Stimulated activated CD4-positive, alpha-beta T cell treated with anti-CD3 and anti-CD28 coated beads, Interleukin-1b, Interleukin-23, amount 100 ng/mL, for 48 hours (primary cell): ENCODE data around the gene OTUB2.
A peak's percentile ranks its signal among the peaks of the same experiment; 100 is the strongest.

ENCODE experiments used
- DNase-seq: peaks from one replicate; pipeline ENCODE4 v3.0.0-alpha.2; 2020

The OTUB2 gene

DNA sequence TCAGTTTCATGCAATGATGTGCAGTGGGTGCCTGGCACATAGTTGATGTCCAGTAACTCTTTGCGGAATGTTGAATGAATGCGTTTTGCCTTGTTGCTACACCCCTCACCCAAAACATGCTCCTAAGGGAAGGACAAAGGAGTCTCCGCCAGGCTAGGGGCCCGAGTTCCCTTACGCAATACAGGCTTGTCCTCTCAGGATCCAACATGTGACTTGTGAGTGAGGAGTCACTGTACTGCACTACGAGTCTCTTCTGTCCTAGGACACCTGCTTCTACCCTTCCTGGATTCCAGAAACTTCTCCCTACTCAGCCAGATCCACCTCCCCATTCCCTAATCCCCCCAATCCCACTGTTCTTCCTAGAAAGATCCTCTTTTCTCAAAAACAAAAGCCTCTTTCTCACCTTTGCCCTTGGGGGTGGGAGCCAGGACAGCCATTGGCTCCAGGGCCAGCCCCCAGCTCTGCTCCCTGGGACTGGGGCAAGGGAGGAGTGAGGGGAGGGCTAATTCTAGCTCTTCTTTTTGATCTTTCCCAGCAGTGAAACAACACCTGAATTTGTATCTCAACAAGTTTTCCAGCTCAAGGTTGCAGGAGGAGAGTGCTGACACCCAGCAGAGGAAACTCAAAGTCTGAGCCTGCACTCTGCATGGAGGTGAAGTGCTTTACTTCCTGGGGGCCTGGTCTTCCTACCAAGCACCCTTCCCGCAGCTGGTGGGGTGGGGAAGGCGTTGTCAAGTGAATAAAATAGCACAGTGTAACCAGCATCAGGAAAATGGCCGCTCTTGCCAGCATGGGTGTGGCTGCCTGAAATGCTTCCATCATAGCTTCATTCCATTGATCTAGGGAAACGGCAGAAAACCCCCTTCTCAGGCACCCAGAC is 3.4 kb upstream of the OTUB2 start:
- no peak for DNase-seq

DNA sequence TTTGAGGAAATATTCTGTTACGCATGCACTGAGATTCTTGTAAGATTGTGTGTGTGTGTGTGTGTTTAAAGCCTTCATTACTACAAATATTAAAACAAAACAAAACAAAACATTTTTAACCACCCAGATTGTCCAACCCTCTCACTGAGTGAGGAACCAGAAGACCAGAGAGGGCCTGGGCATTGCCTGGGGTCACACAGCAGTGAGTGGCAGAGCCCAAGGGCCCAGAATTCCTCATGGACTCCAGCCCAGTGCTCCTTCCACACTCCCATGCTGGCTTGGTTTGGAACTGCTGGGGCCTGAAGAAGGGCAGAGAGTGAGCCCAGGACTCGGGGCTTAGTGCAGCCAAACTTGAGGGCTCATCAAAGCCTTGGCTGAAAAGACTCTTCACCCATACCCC is 1.6 kb upstream of the OTUB2 start:
- no peak for DNase-seq

DNA sequence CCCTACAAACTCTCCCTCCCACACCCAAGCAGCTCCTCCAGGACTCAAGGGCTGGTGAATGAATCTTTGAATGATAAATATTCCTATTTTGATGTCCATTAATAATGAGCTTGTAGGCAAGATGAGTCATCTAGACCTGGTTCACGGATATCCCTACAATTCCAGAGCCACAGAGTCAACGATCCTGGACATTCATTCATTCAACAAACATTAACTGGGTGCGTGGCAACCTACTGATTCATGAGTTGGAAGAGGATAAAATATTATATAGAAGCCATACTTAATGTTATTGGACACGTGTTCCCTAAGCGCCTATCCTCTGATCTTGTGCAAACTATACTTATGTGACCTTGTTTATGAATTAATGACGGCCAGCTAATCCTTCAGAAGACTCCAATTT is 420 bp upstream of the OTUB2 start:
- DNase-seq: no peak

DNA sequence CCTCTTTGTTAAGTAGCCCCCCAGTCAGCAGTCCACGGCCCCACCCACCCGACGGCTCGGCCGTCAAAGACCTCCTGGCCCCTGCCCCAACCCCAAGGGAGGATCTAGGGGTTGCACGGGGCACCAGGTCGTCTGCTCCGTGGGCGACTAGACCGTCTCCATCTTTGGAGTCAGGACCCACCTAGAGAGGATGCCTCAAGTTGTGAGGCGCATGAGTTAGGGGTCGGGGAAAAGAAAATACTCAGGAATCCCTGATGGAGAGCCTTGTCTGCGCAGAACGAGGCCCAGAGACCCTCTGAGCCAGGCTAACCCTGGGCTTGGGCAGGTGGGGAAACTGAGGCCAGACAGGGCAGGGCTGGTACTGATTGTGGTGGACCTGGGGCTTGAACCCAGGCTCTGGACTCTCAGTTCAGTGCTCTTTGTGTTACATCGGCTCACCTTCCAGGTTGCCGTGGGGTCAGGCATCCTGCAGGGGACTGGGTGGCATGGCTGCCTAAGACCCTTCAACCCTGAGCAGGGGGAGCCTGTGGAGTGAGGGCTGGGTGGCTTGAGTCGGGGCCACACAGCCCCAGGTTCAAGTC is 839 bp downstream of the OTUB2 start:
- DNase-seq: no peak

DNA sequence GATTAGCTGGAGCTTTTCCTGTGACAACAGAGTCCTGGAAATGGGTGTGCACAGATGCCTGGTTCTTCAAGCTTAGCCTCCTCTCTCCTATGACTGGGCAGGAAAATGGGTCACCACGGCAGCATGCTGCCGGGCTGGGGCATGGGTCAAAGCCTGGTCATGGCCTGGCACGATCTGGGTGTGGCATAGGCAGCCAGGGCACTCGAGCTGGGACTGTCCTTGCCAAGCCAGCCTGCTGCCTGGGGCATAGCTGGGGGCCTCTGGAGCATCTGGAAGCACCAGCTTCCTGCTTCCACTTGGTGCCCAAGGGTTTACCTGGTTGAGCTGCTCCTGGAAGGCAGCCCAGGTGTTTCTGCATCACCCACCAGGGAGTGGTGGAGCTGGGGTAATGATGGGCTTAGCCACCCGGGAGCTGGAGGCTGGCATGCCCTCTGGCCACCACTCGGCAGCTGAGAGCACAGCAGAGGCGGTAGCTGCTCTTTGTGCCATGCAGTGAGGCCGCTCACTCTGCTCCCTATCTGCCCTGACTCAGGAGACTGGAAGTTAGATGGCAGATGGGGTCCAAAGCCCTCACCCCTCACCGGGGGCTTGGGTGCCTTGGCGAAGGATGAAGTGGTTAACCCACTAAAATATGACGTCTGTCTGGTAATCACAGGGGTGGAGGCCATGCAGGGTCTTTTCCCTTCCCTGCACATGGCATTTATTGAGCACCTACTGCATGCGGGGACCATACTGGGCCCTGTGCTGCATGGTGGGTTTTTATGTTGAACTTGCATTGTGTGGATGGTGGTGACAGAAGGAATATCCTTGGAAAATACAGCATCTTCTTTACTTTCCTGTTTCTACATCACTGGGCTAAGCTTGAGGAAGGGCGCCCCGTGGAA is 1.7 kb downstream of the OTUB2 start:
- DNase-seq: no peak

DNA sequence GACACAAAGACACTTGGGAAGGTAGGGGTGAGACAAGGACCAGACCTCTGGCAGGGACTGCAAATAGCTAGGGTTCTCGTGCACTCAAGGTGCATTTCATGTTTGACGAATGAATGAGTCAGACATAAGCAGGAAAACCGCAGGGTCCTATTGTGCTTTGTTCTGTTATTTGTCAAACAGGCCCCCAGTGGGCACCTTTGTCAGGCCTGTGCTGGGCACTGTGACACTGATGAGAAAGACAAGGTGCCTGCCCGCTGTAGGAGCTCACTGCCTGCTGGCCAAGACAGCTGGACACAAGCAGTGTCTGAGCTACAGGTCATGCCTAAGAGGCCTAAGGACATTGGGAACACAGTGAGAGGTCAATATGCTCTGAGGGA is 2.3 kb downstream of the OTUB2 start:
- no peak for DNase-seq

DNA sequence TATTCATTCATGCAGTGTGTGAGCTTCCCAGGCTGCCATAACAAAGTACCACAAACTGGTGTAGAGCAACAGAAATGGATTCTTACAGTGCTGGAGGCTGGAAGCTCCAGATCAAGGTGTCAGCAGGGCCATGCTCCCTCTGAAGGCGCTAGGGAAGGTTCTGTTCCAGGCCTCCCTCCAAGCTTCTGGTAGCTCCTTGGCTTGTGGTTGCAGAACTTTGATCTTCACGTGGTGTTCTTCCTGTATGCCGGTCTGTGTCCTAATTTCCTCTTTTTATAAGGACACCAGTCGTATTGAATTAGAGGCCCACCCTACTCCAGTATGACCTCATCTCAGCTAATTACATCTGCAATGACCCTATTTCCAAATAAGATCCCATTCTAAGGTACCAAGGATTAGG is 3.1 kb downstream of the OTUB2 start:
- no peak for DNase-seq

DNA sequence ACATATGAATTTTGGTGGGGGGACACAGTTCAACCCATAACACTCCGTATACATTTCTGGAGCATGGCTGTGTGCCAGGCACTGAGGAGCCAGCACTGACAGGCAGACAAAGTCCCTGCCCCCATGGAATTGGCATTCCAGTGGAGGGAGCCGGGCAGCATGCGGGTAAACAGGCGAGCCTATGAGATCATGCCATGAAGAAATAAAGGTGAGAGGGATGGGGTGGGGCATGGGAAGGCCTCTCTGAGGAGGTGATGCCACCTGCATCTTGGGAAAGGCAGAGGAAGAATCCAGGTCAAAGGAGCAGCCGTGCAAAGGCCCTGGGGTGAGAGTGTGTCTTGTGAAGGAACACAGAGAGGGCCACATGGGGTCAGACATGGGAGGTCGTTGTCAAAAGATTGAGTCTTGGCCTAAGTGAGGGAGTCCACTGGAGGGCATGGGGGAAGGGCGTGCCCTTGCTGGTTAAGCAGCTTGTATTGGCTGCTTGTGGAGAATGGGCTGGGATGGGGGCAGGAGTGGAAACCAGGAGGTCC is 3.6 kb downstream of the OTUB2 start:
- no peak for DNase-seq

DNA sequence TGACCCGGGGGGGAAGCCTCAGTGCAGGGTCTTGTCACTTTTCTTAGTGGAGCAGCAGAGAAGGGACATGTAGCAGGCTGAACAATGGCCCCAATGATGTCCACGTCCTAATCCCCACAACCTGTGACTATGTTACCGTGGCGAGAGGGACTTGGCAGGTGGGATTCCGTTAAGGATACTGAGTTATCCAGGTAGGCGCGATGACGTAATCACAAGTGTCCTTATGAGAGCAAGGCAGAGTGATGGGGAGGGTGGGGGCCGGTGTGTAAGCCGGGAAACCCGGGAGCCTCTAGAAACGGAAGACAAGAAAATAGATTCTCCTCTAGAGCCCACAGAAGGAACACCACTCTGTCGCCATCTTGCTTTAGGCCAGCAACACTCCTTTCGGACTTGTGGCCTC is 4.4 kb downstream of the OTUB2 start:
- no peak for DNase-seq

DNA sequence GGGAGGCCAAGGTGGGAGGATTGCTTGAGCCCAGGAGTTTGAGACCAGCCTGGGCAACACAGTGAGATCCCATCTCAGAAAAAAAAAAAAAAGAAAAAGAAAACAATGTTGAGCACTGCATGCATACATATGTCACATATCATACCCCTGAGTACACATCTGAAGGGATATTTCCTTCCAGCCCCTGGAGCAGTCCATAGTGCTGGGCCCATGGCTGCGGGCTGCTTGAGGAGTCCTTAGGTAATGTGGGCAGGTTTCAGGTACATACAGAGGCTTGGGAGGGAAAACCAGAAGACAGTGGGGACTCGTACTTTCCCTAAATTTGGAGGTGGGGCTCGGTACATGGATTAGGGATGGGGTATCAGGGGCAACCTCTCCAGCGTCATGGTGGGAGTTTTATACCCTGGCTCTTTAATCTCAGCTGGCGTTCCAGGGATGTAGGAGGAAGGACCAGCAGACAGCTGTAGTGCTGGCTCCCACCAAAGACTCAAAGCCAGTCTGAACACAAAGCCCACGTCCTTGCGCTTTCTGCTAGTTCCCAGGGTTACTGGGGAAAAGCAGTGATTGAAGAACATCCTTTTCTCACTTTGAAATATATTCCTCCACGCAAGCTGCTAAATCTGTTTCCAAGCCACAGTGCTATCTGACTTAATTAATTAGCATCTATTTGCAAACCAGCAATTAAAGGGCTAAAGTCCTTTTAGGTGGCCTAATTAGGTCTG is 5.2 kb downstream of the OTUB2 start:
- DNase-seq: no peak

DNA sequence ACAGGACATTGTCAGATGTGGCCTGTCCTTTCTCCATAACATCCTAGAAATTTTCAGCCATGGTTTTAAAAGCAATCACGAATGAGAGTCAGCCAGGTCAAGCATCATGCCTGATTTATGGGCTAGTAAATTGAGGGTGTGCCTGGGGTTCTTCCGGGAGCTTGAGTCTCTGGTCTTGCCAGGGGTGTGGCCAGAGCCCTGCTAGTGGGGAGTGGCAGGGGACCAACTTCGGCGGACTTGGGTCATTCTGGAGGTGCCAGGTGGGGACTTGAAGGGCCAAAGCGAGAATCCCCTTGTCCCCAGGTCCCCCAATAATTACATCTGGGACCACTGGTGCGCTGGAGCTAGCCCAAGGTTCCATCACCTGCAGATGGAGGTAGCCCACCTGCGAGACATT is 5.7 kb downstream of the OTUB2 start:
- no peak for DNase-seq

DNA sequence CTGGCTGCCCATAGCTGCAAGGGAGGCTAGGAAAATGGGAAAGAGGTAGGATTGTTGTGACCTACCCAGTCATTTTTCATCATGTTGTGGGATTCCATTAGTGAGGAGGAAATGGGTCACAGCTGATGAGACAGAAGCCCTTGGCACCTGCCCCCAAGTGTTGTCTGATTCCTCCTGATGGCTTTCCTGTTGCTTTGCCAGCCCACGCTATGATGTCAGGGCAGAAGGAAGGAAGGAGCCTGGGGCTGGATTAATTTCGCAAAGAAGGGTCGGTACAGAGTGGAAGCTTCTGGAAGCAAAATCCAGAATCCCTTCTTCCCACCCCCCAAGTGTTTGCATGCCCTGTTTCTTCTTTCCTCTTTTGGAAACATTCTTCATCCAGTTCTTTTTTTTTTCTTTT is 8.7 kb downstream of the OTUB2 start:
- DNase-seq: no peak

DNA sequence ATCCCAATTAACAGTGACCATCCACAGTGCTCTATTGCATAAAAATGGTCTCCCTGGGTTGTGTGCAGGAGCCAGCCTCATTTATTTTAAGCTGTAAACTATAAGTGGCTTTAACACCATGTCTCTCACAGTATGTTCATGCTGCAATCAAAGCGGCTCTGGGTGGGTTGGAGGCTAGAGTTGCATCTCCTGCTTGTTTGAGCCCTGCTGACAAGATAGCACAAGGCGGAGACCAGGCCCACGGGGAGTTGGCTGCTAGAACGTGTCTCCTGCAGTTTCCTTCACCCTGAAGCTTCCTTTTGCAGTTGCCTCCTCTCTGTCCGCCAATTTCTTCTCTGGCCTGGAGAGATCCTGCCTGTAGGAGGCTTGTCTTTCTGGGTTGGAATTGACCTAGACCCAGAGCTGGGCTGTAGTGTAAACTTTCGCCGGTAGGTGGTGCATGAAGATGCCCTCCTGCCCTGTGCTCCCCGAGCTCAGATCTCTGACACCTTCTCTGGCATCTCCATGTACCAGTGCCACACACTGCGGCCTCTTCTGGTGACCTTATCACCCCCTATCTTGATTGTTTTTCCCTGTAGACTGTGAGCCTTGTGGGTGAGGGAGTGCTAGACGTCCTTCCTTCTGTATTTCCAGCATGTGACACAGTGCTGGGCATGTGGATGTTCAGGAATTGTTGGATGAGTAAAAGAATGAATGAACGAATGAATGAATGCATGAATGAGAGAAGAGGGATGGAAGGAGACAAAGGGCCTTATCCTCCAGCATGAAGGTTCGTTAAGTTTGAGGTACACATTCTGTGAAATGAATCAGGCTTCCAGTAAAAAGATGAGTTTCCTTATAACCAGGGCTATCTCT is 10.4 kb downstream of the OTUB2 start:
- peak; percentile 74 for DNase-seq

DNA sequence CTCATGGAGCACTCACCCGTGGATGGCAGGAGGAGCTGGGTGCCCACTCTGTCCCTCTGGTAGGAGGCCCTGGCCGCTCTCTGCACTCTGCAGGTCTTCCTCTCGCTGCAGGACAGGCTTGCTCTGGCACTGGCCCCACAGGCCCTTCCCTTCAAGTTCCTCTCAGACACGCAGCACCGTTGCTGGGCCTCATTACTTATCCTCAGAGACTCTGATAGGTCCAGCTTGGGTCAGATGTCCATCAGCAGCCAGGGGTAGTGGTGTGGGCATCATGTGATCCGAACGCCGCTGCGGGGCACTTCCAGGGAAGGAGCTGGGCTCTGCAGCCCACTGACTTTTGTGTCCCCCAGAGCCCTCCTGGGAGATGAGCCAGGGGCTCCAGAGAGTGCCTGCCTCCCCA is 11.8 kb downstream of the OTUB2 start:
- no peak for DNase-seq

DNA sequence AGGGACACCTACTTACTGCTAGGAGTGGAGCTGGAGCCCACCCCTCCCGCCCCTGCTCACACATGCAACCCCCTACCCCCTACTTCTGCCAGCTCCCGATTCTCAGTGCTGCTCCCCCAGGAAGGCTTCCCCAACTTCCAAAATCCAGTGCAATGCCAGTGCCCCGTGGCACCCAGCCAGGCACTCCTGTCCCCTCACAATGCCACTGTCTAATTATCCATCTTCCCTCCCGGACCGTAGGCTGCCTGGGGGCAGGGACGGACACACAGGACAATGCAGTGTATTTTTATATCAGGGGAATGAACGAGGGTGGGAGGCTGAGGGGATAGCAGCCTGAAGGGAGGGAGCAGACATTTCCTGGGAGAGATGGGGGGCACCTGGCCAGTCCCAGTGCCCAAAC is 12.4 kb downstream of the OTUB2 start:
- DNase-seq: no peak

DNA sequence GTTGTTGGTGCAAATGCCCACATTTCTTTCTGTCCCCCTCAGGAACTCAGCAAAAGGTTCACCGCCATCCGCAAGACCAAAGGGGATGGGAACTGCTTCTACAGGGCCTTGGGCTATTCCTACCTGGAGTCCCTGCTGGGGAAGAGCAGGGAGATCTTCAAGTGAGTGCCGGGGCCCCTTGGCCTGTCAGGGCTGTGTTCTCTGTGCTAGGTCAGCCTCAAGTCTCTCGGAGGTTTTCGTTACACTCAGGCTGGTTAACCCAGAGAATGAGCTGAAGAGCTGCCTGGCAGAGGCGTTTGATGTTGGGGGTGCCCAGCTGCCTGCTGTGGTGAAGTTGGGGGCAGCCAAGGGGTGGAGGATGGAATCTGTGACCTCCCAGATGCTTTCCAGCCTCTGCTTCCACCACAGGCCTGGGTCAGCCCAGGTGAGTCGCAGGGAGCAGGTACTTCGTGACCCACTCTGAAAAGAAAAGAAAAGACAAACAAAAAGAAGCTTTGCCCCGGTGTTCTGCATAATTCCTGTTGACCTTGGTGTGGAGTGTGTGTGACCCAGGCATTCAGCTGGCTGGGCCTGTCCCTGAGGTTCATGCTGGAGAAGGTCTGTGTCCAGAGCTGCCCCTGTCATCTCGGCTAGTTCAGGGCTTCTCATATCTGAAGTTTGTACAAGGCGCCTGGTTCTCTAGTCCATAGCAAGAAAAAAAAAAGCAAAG is 12.9 kb downstream of the OTUB2 start:
- no peak for DNase-seq

DNA sequence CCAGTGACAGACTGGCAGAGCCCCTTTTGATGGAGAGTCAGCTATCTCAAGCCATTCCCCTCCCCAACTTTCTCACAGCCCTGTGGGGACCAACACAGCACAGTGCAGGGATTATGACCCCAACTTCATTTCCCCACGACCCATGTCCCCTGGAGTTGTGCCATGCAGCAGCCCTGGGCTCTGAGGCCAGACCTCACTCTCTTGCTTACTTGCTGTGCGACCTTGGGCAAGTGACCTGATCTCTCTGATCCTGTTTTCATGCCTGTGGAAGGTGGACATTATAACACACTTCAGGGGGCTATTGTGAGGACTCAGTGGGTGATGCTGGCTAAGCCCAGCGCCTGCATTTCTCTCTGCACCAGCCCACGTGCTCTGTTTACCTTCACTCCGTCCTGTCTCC is 14.1 kb downstream of the OTUB2 start:
- DNase-seq: no peak

DNA sequence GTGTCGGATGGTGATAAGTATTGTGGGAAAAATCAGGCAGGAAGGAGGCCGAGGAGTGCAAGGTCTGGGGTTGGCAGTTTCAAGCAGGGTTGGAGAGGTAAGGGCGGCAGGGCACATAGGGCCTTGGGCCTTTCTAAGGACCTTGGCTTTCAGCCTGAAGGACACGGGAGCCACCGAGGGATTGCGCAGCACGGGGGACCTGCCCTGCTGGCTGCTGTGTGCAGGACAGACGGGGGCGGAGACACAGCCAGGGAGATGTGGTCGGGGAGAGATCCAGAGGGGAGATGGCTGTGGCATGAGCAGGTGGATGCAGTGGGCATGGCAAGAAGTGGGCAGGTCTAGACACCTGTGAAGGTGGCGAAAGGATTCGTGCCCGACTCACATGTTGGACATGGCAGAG is 14.7 kb downstream of the OTUB2 start:
- no peak for DNase-seq

DNA sequence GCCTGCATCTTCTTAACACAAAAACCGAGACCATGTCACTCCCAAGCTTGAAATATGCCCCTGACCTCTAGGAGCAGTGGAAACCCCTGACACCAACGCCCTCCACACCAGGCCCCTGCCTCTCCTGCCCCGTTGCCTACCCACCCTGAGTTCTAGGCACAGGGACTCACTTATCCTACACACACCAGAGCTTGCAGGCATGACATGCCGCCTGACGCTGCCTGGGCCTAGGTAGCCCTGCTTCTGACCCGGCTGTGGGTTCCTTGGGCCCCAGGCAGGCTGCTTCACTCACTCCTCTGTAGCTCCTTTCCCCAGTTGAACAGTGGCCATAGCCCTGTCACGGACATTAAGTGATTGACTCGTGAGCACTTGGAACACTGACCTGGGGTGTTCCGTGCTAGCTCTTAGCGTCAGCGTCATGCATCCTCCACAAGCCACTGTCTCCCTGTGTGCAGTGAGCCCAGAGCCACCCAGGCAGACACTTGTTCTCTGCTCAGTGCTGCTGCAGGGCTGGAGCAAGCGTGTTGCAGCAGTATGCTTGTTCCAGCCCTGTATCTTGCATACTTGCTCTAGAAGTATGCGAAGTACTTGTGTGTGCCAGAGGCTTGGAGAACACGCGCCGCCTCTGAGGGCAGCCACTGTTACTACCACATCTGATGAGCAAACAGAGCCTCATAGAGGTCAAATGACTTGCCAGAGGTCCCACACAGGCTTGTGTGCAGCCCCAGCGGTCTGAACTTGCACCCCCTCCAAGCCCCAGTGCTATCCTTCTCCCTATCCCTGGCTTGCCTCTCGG is 15.6 kb downstream of the OTUB2 start:
- no peak for DNase-seq

DNA sequence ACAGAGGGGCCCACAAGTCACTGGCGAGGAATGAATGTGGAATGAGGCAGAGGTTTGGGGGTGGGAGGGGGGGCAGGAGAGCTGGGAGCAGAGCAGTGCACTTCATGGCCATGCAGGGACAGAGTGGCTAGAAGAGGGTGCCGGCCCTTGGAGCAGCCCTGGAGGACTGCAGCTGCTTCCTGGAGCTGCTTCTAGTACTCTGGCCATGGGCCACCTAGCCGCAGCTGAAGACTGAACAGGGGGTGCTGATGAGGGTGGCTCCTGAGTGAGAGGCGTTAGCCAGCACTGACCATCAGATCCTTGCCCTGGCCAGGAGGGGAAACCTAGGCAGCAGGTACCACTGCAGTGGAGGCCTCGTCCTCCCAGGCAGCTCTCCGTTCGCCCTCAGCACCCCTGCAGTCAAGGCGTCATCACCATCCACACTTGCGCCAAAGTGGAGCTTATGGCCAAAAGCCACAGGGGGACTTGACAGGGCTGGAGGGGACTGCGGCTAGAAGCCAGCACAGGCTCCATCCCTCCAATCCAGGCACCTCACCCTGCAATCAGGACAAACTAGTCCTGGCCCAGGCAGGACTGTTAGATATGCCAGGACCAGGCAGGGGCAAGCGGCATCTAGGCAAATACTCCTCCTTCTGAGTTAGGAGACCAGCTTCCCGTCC is 16.4 kb downstream of the OTUB2 start:
- DNase-seq: no peak
